HUDEP-2 (cell line): ENCODE results near the gene RPS19.
A peak's percentile ranks its signal among the peaks of the same experiment; 100 is the strongest.
"Not testable (repeated sequence)": the region's sequence is repeated elsewhere in the genome, so short reads cannot be mapped to it uniquely, and the experiment has no call there.

Experiments
- DNase-seq, 76 experiments: peaks; one replicate each; lab custom pipeline; 2025; ENCODE audit not compliant: unreplicated experiment in 76 of 76; lab: John Stamatoyannopoulos, UW

RPS19 gene

GRCh38 chr19:41859213-41859617, 840 bp upstream of the RPS19 start:
- no peak for DNase-seq

GRCh38 chr19:41860419-41861115, 512 bp downstream of the RPS19 start:
- peak in 14 of 76 experiments; percentile 19 to 80 (median 34) for DNase-seq

- peak in 2 of 76 experiments; percentile 3 to 24 for DNase-seq
Measured at GRCh38 chr19:41861116-41861768, 1.2 kb downstream of the RPS19 start.

- no peak for DNase-seq
Measured at GRCh38 chr19:41861846-41862245, 1.8 kb downstream of the RPS19 start.

GRCh38 chr19:41862445-41862986, 2.5 kb downstream of the RPS19 start:
- no peak for DNase-seq

GRCh38 chr19:41863209-41863931, 3.3 kb downstream of the RPS19 start:
- DNase-seq = peak in 2 of 76 experiments; percentile 31 to 45

- DNase-seq = no peak
Measured at GRCh38 chr19:41864374-41864773, 4.3 kb downstream of the RPS19 start.

- no peak for DNase-seq
Measured at GRCh38 chr19:41866284-41866683, 6.2 kb downstream of the RPS19 start.

- DNase-seq = no peak
Measured at GRCh38 chr19:41868120-41868988, 8.3 kb downstream of the RPS19 start.

- DNase-seq = no peak
Measured at GRCh38 chr19:41868989-41869300, 8.9 kb downstream of the RPS19 start.

GRCh38 chr19:41869374-41869955, 9.4 kb downstream of the RPS19 start:
- no peak for DNase-seq

- DNase-seq = peak in 28 of 76 experiments; percentile 21 to 68 (median 34)
Measured at GRCh38 chr19:41870401-41870873, 10.4 kb downstream of the RPS19 start.

GRCh38 chr19:41871573-41872383, 11.7 kb downstream of the RPS19 start:
- DNase-seq = peak in 4 of 76 experiments; percentile 18 to 43 (median 34)

- DNase-seq = no peak
Measured at GRCh38 chr19:41872384-41872774, 12.3 kb downstream of the RPS19 start.

GRCh38 chr19:41872775-41873647, 13.0 kb downstream of the RPS19 start:
- DNase-seq = peak in 62 of 76 experiments; percentile 19 to 78 (median 60)

- not testable (repeated sequence) for DNase-seq
Measured at GRCh38 chr19:41875973-41876372, 15.9 kb downstream of the RPS19 start.

- DNase-seq = no peak
Measured at GRCh38 chr19:41876847-41877832, 17.1 kb downstream of the RPS19 start, which contains the start of gene CD79A. TSS of gene CD79A (plus strand) at chr19:41877279. CDS start at chr19:41877305, 26 bp downstream.
